ENCODE data around the gene PLA2G4F. TPM values are rescaled to one million over a fixed set of nuclear protein-coding genes. Genes with fewer than 3 reads are reported as not detected.
A peak's percentile ranks its signal among the peaks of the same experiment; 100 is the strongest.

The PLA2G4F gene
- total RNA-seq, 1 donor from 2014 or later = 104 TPM

GRCh38 chr15:42163947-42164550 lies 7.6 kb upstream of the PLA2G4F start:
- no peak for DNase-seq
- Histone ChIP-seq H3K4me1 (no peaks in the 10 kb centered on the region), H3K36me3 (peaks cover 100% of the 10 kb centered on the region), H3K9me3 (no peaks in the 10 kb centered on the region), H3K4me3 (no peak overlapping the region), H3K27me3 (no peaks in the 10 kb centered on the region), H3K27ac (no peak overlapping the region)
- no peak for ATAC-seq
- no peak for TF ChIP-seq CTCF (IDR thresholded peaks at IDR 0.05)
- intact Hi-C loops (cut with DNase I) = no loop called here

- ATAC-seq (no peak), DNase-seq (no peak)
- no peak for TF ChIP-seq CTCF (IDR thresholded peaks at IDR 0.05)
- Histone ChIP-seq H3K36me3 (peaks cover 97% of the 10 kb centered on the region), H3K4me3 (no peak overlapping the region), H3K9me3 (no peaks in the 10 kb centered on the region), H3K27me3 (no peaks in the 10 kb centered on the region), H3K4me1 (no peaks in the 10 kb centered on the region), H3K27ac (no peak overlapping the region)
- intact Hi-C loops (cut with DNase I) = no loop called here
Observed at GRCh38 chr15:42163291-42163690, 6.9 kb upstream of the PLA2G4F start.

GRCh38 chr15:42160136-42160535 lies 3.7 kb upstream of the PLA2G4F start:
- Histone ChIP-seq H3K4me1 (no peaks in the 10 kb centered on the region), H3K36me3 (peaks cover 66% of the 10 kb centered on the region), H3K27me3 (no peaks in the 10 kb centered on the region), H3K4me3 (no peak overlapping the region), H3K9me3 (no peaks in the 10 kb centered on the region), H3K27ac (peak overlapping the region; percentile 66)
- DNase-seq (peak; percentile 74), ATAC-seq (peak; percentile 50)
- TF ChIP-seq CTCF (IDR thresholded peaks at IDR 0.05) = no peak
- intact Hi-C loops (cut with DNase I) = no loop called here

- peak; percentile 82 for DNase-seq
- Histone ChIP-seq H3K27ac (peak overlapping the region; percentile 66), H3K9me3 (no peaks in the 10 kb centered on the region), H3K36me3 (peaks cover 59% of the 10 kb centered on the region), H3K4me3 (no peak overlapping the region), H3K4me1 (no peaks in the 10 kb centered on the region), H3K27me3 (no peaks in the 10 kb centered on the region)
- TF ChIP-seq CTCF (IDR thresholded peaks at IDR 0.05) = no peak
- intact Hi-C loops (cut with DNase I) = no loop called here
- peak; percentile 16 for ATAC-seq
Observed at GRCh38 chr15:42159381-42160015, 3.1 kb upstream of the PLA2G4F start.

DNA sequence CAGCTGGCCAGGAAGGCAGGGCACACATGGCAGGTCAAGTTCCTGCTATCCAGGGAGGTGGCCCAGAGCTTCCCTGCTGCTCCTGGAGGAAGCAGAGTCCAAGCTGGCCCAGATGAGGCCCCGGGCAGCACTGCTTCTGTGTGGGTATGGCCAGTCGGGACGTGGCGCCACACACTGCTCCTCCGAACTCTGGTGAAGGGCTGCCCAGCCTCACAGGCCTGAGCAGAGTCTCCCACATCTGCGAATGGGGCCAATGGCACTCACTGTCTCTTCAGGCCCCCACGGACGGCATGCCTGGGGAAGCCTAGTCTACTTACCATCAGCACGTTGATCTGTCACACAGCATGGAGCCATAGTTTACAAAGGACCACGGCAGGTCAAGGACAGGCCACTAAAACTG lies 2.5 kb upstream of the PLA2G4F start:
- no peak for ATAC-seq
- no peak for TF ChIP-seq CTCF (IDR thresholded peaks at IDR 0.05)
- Histone ChIP-seq H3K27ac (no peak overlapping the region), H3K9me3 (no peaks in the 10 kb centered on the region), H3K4me1 (no peaks in the 10 kb centered on the region), H3K27me3 (no peaks in the 10 kb centered on the region), H3K4me3 (no peak overlapping the region), H3K36me3 (peaks cover 54% of the 10 kb centered on the region)
- no peak for DNase-seq
- intact Hi-C loops (cut with DNase I) = no loop called here

Measured in upper lobe of right lung (tissue), 1 donor.